HG03025 (cell line): Measurements from ENCODE around the gene SVIL.

Source experiments
- ATAC-seq: cut with Tn5 transposase; IDR thresholded peaks from one replicate; pipeline ENCODE4 v1.9.1; 2021; ENCODE audit warnings: mild to moderate bottlenecking, moderate library complexity; ENCODE audit not compliant: unreplicated experiment, low FRiP score

Gene SVIL

DNA sequence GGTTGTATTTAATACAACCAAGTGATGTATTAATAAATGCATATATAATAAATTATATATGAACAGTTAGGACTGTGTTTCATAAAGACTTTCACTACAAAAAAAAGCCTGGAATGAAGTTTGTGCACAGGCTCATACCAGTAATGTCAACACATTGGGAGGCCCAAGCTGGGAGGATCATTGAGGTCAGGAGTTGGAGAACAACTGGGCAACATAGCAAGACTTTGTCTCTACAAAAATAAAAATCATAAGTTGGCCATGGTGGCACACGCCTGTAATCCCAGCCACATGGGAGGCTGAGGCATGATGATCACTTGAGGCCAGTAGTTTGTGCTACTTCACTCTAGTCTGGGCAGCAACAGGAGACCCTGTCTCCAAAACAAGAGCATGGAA, 15.8 kb upstream of the SVIL start:
- no peak for ATAC-seq

GRCh38 chr10:29649561-29650551, 15.1 kb upstream of the SVIL start:
- ATAC-seq = no peak

- no peak for ATAC-seq
Observed at GRCh38 chr10:29648983-29649268, 14.2 kb upstream of the SVIL start.

DNA sequence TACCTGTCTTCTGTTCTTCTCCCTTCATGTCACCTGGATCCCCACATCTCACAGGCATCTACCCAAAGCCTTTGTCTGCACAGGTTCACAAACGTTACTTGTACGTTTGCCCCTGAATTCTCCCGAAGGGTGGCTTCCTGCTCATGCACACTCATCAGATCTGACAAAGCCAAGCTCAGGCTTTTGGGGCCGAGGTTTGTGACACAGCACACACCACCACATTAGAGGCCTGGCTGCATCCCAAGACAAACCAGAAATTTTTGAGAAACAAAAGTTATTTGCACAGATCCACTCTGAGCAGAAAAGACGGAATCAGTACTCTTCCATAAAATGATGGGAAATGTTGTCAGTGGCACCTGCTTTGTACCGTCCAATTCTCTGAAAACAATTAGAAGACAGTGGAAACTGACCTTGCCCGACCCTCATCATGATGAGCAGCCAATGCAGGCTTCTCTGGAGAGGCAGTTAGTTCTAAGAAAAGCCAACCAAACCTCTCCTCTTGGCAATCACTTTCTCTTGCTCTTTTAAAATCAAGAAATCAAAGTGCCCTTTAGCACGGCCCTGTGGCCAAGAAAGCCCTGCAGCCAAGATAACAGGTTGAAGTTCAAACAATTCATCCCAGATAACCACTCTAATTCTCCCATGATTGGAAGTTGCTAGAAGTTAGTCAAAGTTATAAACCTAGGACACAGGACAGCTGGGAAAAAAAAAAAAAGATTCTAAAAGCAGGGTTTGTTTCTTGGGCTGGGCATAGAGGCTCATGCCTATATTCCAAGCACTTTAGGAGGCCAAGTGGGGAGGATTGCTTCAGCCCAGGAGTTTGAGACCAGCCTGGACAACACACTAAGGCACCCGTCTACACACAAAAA, 13.6 kb upstream of the SVIL start:
- no peak for ATAC-seq

DNA sequence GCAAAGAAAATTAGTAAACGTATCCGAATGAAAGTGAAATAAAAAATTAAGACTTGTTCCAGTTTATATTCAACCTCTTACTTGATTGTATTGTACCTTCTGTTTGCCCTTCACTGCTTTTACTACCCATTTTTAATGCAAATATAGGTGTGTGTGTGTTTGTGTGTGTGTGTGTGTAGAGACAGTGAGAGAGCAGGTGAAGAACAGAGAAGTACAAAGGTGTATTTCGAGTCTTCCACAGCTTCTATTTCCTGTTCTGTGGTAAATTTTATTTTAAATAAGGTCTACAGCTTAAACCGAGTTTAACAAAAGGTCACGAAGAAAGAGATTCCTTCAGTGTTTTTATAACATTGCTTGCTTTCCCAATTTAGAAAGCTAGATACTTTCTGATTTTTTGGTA, 12.7 kb upstream of the SVIL start:
- ATAC-seq = no peak

DNA sequence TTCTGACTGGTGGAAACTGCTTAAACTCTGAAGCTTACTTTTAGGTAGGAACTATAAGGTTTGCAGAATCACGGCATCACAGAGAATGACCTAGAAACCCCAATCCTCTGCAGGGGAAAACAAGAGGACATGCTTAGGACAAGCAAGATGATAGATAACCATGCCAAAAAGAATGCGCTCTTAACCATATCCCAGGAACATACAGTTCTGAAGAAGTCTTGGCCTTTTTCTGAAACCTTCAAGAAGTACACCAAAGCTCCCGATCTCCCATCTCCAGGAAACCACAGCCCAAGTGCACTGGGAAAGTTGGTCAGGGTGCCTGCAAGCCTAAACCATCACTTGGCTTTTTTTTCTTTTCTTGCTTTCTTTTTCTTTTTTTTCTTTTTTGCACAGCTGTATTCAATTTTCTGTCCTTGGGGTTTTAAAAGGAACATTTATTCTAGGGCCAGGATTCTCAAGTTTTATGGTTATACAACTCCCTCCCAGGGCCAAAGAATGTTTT, 12.2 kb upstream of the SVIL start:
- no peak for ATAC-seq

DNA sequence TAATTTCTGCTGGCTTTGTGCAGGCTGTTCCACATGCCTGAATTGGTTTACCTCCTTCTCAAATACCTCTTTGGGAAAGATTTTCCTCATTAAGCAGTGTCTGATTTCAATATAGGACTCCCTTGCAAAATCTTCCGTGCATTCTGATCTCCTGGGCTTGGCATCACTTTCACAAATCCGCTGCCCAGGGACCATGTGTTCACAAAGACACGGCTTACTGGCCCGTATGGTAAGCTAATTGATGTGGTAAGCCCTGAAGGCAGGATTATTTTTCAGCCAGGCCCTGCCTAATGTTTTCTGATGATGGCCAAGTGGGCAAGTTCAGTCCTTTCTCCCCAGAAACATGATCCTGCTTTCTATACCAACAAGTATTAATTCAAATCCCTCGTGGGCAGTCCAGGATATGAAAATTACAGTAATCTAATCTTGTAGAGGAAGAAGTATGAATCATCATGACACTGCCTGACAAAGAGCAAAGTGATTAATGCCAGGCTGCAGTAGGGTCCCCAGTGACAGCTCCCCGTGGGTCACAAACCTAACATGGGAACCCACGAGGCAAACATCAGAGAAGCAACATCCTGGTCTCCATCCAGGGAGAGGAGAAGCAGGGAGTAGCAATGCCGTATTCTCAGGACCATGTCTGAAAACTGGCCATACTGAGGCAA, 11.6 kb upstream of the SVIL start:
- no peak for ATAC-seq

- no peak for ATAC-seq
Observed at GRCh38 chr10:29643771-29644501, 9.2 kb upstream of the SVIL start.

GRCh38 chr10:29642990-29643389, 8.2 kb upstream of the SVIL start:
- ATAC-seq = no peak

GRCh38 chr10:29637537-29637936, 2.8 kb upstream of the SVIL start:
- ATAC-seq = no peak

DNA sequence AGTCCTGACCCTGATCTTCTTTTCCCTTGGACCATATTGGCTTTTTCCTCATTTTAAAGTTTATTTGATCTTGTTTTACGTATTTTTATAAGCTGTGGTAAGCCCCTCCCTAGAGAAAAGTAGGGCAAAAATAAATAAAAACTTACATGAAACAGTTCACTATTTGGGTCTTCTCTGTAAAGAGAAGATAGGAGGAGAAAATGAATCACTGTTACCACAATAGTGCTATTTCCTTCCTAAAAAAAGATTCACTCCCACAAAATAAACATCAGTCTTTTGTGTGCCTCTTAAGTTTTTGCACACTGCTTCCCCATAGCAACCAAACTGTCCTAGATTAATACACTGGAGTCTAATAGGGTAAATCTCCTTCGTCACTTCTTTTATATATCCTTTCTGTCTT, 1.4 kb upstream of the SVIL start:
- no peak for ATAC-seq

- ATAC-seq = no peak
Observed at GRCh38 chr10:29635711-29636144, 957 bp upstream of the SVIL start.

DNA sequence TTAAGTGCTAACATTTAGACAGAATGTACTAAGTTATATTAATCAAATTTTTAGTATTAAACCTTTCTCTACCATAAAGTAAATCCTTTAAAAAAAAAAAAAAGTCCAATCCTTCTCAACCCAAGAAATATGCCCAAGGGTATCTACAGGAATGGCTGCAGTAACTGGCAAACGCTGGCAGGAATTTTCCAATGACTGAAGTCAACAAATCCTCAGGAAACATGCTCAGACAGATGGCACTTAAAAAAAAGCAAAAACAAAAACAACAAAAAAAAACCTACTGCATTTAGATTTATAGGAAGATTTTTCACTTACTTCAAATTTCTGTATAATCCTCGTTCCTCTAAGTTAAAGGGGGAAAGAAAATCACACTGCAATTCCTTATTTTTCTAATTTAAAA, 666 bp downstream of the SVIL start:
- no peak for ATAC-seq

- no peak for ATAC-seq
Observed at GRCh38 chr10:29631049-29631339, 3.8 kb downstream of the SVIL start.

- no peak for ATAC-seq
Observed at GRCh38 chr10:29630205-29631048, 4.3 kb downstream of the SVIL start.

DNA sequence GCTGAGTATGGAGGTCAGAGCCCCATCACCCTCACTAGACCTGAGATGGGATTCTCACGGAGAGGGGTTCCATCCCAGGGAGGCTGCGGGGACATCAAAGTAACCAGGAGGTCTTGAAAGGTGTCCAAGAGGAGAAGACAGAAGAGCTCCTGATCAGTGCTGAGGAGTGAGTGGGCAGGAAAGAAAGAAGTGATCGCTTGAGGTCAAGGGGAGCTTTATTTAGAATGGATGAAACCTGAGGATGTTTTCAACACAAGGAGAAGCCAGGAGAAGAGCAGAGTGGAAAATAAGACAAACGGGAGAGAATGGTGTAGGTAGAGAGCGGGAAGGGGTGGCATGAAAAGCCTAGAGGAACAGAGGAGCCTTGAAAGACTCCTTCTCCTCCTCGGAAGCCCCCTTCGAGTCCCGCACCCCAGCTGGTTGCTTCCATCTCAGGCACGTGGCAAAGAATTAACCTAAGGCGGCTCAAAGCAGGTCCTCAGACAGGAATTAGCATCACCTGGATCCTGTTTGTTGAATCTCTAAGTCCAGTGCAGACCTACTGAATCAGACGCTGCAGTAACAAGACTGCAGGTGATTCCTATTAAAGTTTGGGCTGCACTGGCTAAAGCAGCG, 5.8 kb downstream of the SVIL start:
- no peak for ATAC-seq

DNA sequence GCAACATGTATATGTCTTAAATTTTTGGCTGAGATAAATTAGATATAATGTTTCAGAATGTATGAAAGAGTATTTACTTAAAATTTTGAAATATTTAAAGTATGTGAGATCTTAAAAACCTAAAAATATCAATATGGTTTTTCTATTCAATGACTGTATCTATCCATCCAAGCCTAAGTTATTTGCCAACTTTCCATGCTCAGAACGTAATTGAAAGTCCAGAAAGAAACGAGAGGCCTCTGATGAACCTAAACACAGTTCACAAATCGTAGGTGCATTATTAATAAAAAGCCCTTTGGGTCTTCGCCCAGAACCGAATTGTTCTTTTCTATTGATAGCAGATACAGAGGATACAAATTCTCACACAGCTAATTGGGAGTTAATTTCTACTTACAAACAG, 6.5 kb downstream of the SVIL start:
- ATAC-seq = no peak

- ATAC-seq = no peak
Observed at GRCh38 chr10:29627201-29628132, 7.3 kb downstream of the SVIL start.
